Thyroid gland (tissue), 4 donors: ENCODE results near the gene ATF4. TPM values are rescaled to one million over a fixed set of nuclear protein-coding genes. Genes with fewer than 3 reads are reported as not detected.
"Not testable (repeated sequence)": the region's sequence is repeated elsewhere in the genome, so short reads cannot be mapped to it uniquely, and the experiment has no call there.

Experiments
- DNase-seq, 2 donors: peaks; one replicate each; pipeline ENCODE4 v3.0.0-alpha.2; 2019
- H3K27ac ChIP-seq, 3 donors: fragments of 200-600 bp; sonication (generic); 1 replicate in 2 of 3; 2 replicates in 1 of 3; pipeline ENCODE4 v1.5.1; 2016 to 2019; ENCODE audit warnings: mild to moderate bottlenecking in 1 of 3, moderate library complexity in 1 of 3
- H3K27me3 ChIP-seq: fragments of 200-600 bp; sonication (generic); one replicate; pipeline ENCODE4 v1.5.1; 2019
- H3K36me3 ChIP-seq, 2 donors: fragments of 200-600 bp; sonication (generic); one replicate each; pipeline ENCODE4 v1.5.1; 2016 to 2019
- H3K4me1 ChIP-seq, 2 donors: fragments of 200-600 bp; sonication (generic); one replicate each; pipeline ENCODE4 v1.5.1; 2017 to 2019
- H3K4me3 ChIP-seq, 3 donors: fragments of 200-600 bp; sonication (generic); replicated peaks in 1 of 3; 1 replicate in 2 of 3; 2 replicates in 1 of 3; pipeline ENCODE4 v1.5.1; 2016; ENCODE audit warnings: mild to moderate bottlenecking in 1 of 3
- H3K9me3 ChIP-seq: fragments of 200-600 bp; sonication (generic); one replicate; pipeline ENCODE4 v1.5.1; 2017
- POLR2A ChIP-seq, 2 donors: fragments of 450-650 bp; IDR thresholded peaks; one replicate each; pipeline ENCODE4 v1.6.1; 2017; ENCODE audit warnings: antibody characterized with exemption in 2 of 2, mild to moderate bottlenecking in 2 of 2, moderate library complexity in 1 of 2
- WGBS, 2 donors: methylation state at CpG; one replicate each; pipeline ENCODE4 v1.1.5; 2017; 5-methylcytosine and 5-hydroxymethylcytosine counted together
- intact Hi-C: fragments of 100-400 bp; cut with DNase I; formaldehyde crosslinking; loops from one replicate; pipeline ENCODE4 v1.15.1; 2023
- total RNA-seq, 4 donors: library from RNA; depleted of rRNA; stranded (reverse); fragments of >200 nt; gene quantifications; one replicate each; pipeline ENCODE4 v1.2.3, GENCODE V29; 2016
- TF ChIP-seq, protein P1 (sequence below), 6 experiments: fragments of 200-600 bp in 3 of 6; fragments of 450-650 bp in 3 of 6; sonication (generic) in 3 of 6; IDR thresholded peaks; one replicate each; pipeline ENCODE4 v1.5.1; 2016 to 2019; ENCODE audit warnings: antibody characterized with exemption in 6 of 6, mild to moderate bottlenecking in 2 of 6, inconsistent platforms in 1 of 6, moderate library complexity in 1 of 6

The ATF4 gene
- total RNA-seq, 4 donors from 2014 or later, result 173 to 273 (median 210) TPM

- no peaks in the 10 kb centered on the region for H3K27me3 ChIP-seq
- H3K4me3 ChIP-seq, result no peak overlapping the region
- no peak for DNase-seq
- intact Hi-C loops, result loop anchor here (5.0 kb wide), 1 partner anchor 120 kb away; the partner anchor contains the start of gene TAB1
- H3K27ac ChIP-seq, result no peak overlapping the region
- H3K4me1 ChIP-seq, result peaks cover 12 to 23% of the 10 kb centered on the region in 2 donors
- peaks cover 45 to 51% of the 10 kb centered on the region in 2 donors for H3K36me3 ChIP-seq
- no peaks in the 10 kb centered on the region for H3K9me3 ChIP-seq
- no peak for TF ChIP-seq POLR2A (IDR thresholded peaks at IDR 0.05)
- TF ChIP-seq, protein P1, sequence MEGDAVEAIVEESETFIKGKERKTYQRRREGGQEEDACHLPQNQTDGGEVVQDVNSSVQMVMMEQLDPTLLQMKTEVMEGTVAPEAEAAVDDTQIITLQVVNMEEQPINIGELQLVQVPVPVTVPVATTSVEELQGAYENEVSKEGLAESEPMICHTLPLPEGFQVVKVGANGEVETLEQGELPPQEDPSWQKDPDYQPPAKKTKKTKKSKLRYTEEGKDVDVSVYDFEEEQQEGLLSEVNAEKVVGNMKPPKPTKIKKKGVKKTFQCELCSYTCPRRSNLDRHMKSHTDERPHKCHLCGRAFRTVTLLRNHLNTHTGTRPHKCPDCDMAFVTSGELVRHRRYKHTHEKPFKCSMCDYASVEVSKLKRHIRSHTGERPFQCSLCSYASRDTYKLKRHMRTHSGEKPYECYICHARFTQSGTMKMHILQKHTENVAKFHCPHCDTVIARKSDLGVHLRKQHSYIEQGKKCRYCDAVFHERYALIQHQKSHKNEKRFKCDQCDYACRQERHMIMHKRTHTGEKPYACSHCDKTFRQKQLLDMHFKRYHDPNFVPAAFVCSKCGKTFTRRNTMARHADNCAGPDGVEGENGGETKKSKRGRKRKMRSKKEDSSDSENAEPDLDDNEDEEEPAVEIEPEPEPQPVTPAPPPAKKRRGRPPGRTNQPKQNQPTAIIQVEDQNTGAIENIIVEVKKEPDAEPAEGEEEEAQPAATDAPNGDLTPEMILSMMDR (IDR thresholded peaks at IDR 0.05), result no peak
- WGBS, 2 donors, result 67 to 78% methylated on average over 3 of the region's 3 CpGs
Observed at GRCh38 chr22:39517470-39517869, 2.9 kb upstream of the ATF4 start.

GRCh38 chr22:39518144-39518786 is 2.1 kb upstream of the ATF4 start:
- DNase-seq, result peak in 1 of 2 donors; percentile 47
- no peak overlapping the region for H3K4me3 ChIP-seq
- intact Hi-C loops, result loop anchor here (2.0 to 5.0 kb wide), 2 partner anchors 15 to 121 kb away; partner anchors contain the start of genes MIEF1 and TAB1
- H3K27me3 ChIP-seq, result no peaks in the 10 kb centered on the region
- H3K9me3 ChIP-seq, result no peaks in the 10 kb centered on the region
- 61 to 65% methylated on average over 5 of the region's 5 CpGs for WGBS, 2 donors
- H3K27ac ChIP-seq, result peak overlapping the region in 1 of 3 donors; percentile 99
- peaks cover 20 to 31% of the 10 kb centered on the region in 2 donors for H3K4me1 ChIP-seq
- no peak for TF ChIP-seq POLR2A (IDR thresholded peaks at IDR 0.05)
- TF ChIP-seq, protein P1 (IDR thresholded peaks at IDR 0.05), result no peak
- H3K36me3 ChIP-seq, result peaks cover 45 to 52% of the 10 kb centered on the region in 2 donors

GRCh38 chr22:39518996-39519680 is 1.2 kb upstream of the ATF4 start:
- no peak for TF ChIP-seq POLR2A (IDR thresholded peaks at IDR 0.05)
- TF ChIP-seq, protein P1 (IDR thresholded peaks at IDR 0.05), result no peak
- H3K27me3 ChIP-seq, result no peaks in the 10 kb centered on the region
- peak overlapping the region; percentile 27 to 99 (median 29) for H3K4me3 ChIP-seq
- H3K27ac ChIP-seq, result peak overlapping the region; percentile 99
- DNase-seq, result peak in 1 of 2 donors; percentile 32
- H3K9me3 ChIP-seq, result no peaks in the 10 kb centered on the region
- H3K4me1 ChIP-seq, result peaks cover 21 to 37% of the 10 kb centered on the region in 2 donors
- intact Hi-C loops, result loop anchor here (2.0 to 5.0 kb wide), 2 partner anchors 16 to 122 kb away; partner anchors contain the start of genes MIEF1 and TAB1
- peaks cover 40 to 50% of the 10 kb centered on the region in 2 donors for H3K36me3 ChIP-seq
- WGBS, 2 donors, result 11 to 18% methylated on average over 17 to 24 of the region's 24 CpGs

- intact Hi-C loops, result loop anchor here (2.0 to 10.0 kb wide), 3 partner anchors 17 to 275 kb away; partner anchors contain the start of genes MIEF1, PDGFB and TAB1
- Histone ChIP-seq H3K9me3 (no peaks in the 10 kb centered on the region), H3K4me1 (peaks cover 25 to 44% of the 10 kb centered on the region in 2 donors), H3K4me3 (peak overlapping the region; percentile 27 to 99 (median 29)), H3K27me3 (no peaks in the 10 kb centered on the region), H3K36me3 (peaks cover 43 to 51% of the 10 kb centered on the region in 2 donors), H3K27ac (peak overlapping the region; percentile 99)
- DNase-seq, result peak; percentile 99
- WGBS, 2 donors, result 0% methylated on average over 17 to 33 of the region's 47 CpGs
- TF ChIP-seq, protein P1 (IDR thresholded peaks at IDR 0.05), result peak in 3 of 6 experiments; percentile 29 to 39 (median 33)
- TF ChIP-seq POLR2A (IDR thresholded peaks at IDR 0.05), result peak in 1 of 2 donors; percentile 52
Observed at GRCh38 chr22:39519681-39520225, 609 bp upstream of the ATF4 start.

- Histone ChIP-seq H3K4me3 (peak overlapping the region; percentile 98 to 100 (median 99)), H3K36me3 (peaks cover 30 to 42% of the 10 kb centered on the region in 2 donors), H3K4me1 (peaks cover 28 to 44% of the 10 kb centered on the region in 2 donors), H3K27ac (peak overlapping the region; percentile 99)
- intact Hi-C loops, result loop anchor here (10.0 kb wide), 1 partner anchor 276 kb away; the partner anchor contains the start of gene PDGFB
- not testable (repeated sequence) for H3K27me3 ChIP-seq, DNase-seq, H3K9me3 ChIP-seq
- 1 to 4% methylated on average over 17 to 24 of the region's 28 CpGs for WGBS, 2 donors
Observed at GRCh38 chr22:39521106-39521885, 934 bp downstream of the ATF4 start.

- not testable (repeated sequence) for H3K27me3 ChIP-seq, DNase-seq, H3K9me3 ChIP-seq
- Histone ChIP-seq H3K4me1 (peaks cover 28 to 44% of the 10 kb centered on the region in 2 donors), H3K27ac (peak overlapping the region in 2 of 3 donors; percentile 99), H3K4me3 (peak overlapping the region; percentile 10 to 99 (median 98)), H3K36me3 (peaks cover 29 to 42% of the 10 kb centered on the region in 2 donors)
- intact Hi-C loops, result loop anchor here (10.0 kb wide), 1 partner anchor 277 kb away; the partner anchor contains the start of gene PDGFB
- WGBS, 2 donors, result 26 to 29% methylated on average over 5 of the region's 5 CpGs
Observed at GRCh38 chr22:39522091-39522490, 1.7 kb downstream of the ATF4 start.
